ENCODE results near the gene IMPA2.

DNA sequence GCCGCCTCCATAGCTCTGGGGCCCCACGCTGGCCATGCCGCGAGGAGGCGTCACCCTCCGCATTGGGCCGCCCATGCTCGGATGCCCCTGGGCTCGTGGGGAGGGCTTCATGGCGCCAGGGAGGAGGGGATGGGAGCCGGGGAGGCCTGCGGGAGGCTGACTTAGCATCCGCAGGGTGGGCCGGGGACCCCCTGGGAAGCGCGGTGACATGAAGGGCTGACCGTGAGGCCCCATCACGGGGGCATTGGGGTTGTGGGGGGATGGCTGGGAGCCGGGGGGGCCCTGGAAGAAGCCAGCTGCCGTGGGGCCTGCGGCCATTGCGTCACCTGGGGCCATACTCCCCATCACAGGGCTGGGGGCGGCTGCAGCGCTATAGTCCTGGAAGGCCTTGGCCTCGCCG, 86.4 kb downstream of the IMPA2 start:
- TF ChIP-seq, protein P1, sequence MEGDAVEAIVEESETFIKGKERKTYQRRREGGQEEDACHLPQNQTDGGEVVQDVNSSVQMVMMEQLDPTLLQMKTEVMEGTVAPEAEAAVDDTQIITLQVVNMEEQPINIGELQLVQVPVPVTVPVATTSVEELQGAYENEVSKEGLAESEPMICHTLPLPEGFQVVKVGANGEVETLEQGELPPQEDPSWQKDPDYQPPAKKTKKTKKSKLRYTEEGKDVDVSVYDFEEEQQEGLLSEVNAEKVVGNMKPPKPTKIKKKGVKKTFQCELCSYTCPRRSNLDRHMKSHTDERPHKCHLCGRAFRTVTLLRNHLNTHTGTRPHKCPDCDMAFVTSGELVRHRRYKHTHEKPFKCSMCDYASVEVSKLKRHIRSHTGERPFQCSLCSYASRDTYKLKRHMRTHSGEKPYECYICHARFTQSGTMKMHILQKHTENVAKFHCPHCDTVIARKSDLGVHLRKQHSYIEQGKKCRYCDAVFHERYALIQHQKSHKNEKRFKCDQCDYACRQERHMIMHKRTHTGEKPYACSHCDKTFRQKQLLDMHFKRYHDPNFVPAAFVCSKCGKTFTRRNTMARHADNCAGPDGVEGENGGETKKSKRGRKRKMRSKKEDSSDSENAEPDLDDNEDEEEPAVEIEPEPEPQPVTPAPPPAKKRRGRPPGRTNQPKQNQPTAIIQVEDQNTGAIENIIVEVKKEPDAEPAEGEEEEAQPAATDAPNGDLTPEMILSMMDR (IDR thresholded peaks at IDR 0.05): no peak
- TF ChIP-seq POLR2A (IDR thresholded peaks at IDR 0.05): no peak

Measured in lower leg skin (tissue), 3 donors.